Neural cell (in vitro differentiated cells): ENCODE results near the gene CBY1. TPM values are rescaled to one million over a fixed set of nuclear protein-coding genes. Genes with fewer than 3 reads are reported as not detected.

ENCODE experiments used
- H2AFZ ChIP-seq: fragments of 200-600, 300-800 bp; sonication (generic), shearing (Covaris generic); 2 replicates; pipeline ENCODE4 v1.6.0; 2014; ENCODE audit warnings: low read depth, mild to moderate bottlenecking, antibody characterized with exemption, low read length, moderate library complexity
- H3F3A ChIP-seq: fragments of 200-600 bp; shearing (Covaris generic); 2 replicates; pipeline ENCODE4 v1.6.1; 2016; ENCODE audit warnings: mild to moderate bottlenecking, moderate library complexity, mixed read lengths, antibody characterized with exemption, low read length; ENCODE audit not compliant: insufficient read depth, poor library complexity, severe bottlenecking
- H3K27ac ChIP-seq: fragments of 200-600, 300-800 bp; sonication (generic), shearing (Covaris generic); 2 replicates; pipeline ENCODE4 v1.5.1; 2014; ENCODE audit warnings: mild to moderate bottlenecking, low read length, moderate library complexity
- H3K27me3 ChIP-seq: fragments of 300-800, 200-600 bp; sonication (generic), shearing (Covaris generic); 2 replicates; pipeline ENCODE4 v1.6.0; 2014; ENCODE audit warnings: mild to moderate bottlenecking, low read depth, low read length, moderate library complexity; ENCODE audit not compliant: insufficient read depth
- H3K36me3 ChIP-seq: fragments of 300-800, 200-600 bp; sonication (generic), shearing (Covaris generic); 2 replicates; pipeline ENCODE4 v1.5.1; 2014; ENCODE audit warnings: mild to moderate bottlenecking, antibody characterized with exemption, low read length, moderate library complexity; ENCODE audit not compliant: insufficient read depth
- H3K4me2 ChIP-seq: fragments of 300-800, 200-600 bp; sonication (generic), shearing (Covaris generic); 2 replicates; pipeline ENCODE4 v1.6.0; 2014; ENCODE audit warnings: mild to moderate bottlenecking, low read length
- H3K4me3 ChIP-seq: fragments of 300-800, 200-600 bp; sonication (generic), shearing (Covaris generic); 2 replicates; pipeline ENCODE4 v1.5.1; 2014; ENCODE audit warnings: mild to moderate bottlenecking, low read length, moderate library complexity
- H3K79me2 ChIP-seq: fragments of 200-600 bp; shearing (Covaris generic); replicated peaks from 2 replicates; pipeline ENCODE4 v1.6.0; 2014; ENCODE audit warnings: mild to moderate bottlenecking, low read length, moderate library complexity; ENCODE audit not compliant: insufficient read depth
- H3K9ac ChIP-seq: fragments of 300-800, 200-600 bp; sonication (generic), shearing (Covaris generic); 2 replicates; pipeline ENCODE4 v1.6.1; 2016; ENCODE audit warnings: mild to moderate bottlenecking, low read length, mixed read lengths
- H3K9me2 ChIP-seq: fragments of 200-600 bp; shearing (Covaris generic); 2 replicates; pipeline ENCODE4 v1.6.1; 2016; ENCODE audit warnings: mild to moderate bottlenecking, low read length, mixed read lengths; ENCODE audit not compliant: insufficient read depth
- H3K9me3 ChIP-seq: fragments of 200-600, 300-800 bp; sonication (generic), shearing (Covaris generic); 2 replicates; pipeline ENCODE4 v1.6.1; 2016; ENCODE audit warnings: mild to moderate bottlenecking, mixed run types, low read length, moderate library complexity, mixed read lengths
- H4K20me1 ChIP-seq: fragments of 200-600 bp; shearing (Covaris generic); 2 replicates; pipeline ENCODE4 v1.6.1; 2016; ENCODE audit warnings: mild to moderate bottlenecking, mixed run types; ENCODE audit not compliant: insufficient read depth
- CTCF ChIP-seq: fragments of 450-650 bp; IDR thresholded peaks from 2 replicates; pipeline ENCODE4 v1.5.1; 2014; ENCODE audit warnings: antibody characterized with exemption, mild to moderate bottlenecking, moderate library complexity; ENCODE audit not compliant: poor library complexity, severe bottlenecking
- EP300 ChIP-seq: fragments of 450-650 bp; conservative IDR thresholded peaks from 2 replicates; pipeline ENCODE4 v1.6.1; 2014; ENCODE audit warnings: antibody characterized with exemption, mild to moderate bottlenecking, moderate library complexity; ENCODE audit not compliant: poor library complexity, severe bottlenecking
- EZH2 ChIP-seq: fragments of 200-600, 300-800 bp; shearing (Covaris generic), sonication (generic); IDR thresholded peaks from 2 replicates; pipeline ENCODE4 v1.6.1; 2014; ENCODE audit warnings: antibody characterized with exemption, low read length, borderline replicate concordance, mild to moderate bottlenecking; ENCODE audit not compliant: insufficient read depth, poor library complexity, severe bottlenecking
- MXI1 ChIP-seq: fragments of 450-650 bp; conservative IDR thresholded peaks from 2 replicates; pipeline ENCODE4 v1.6.1; 2014; ENCODE audit warnings: antibody characterized with exemption, mild to moderate bottlenecking; ENCODE audit not compliant: poor library complexity, severe bottlenecking
- POLR2AphosphoS5 ChIP-seq: IDR thresholded peaks from 2 replicates; pipeline ENCODE4 v1.6.1; 2012
- RAD21 ChIP-seq: fragments of 450-650 bp; conservative IDR thresholded peaks from 2 replicates; pipeline ENCODE4 v1.6.1; 2014; ENCODE audit warnings: antibody characterized with exemption, mild to moderate bottlenecking, moderate library complexity
- REST ChIP-seq: IDR thresholded peaks from 2 replicates; pipeline ENCODE4 v1.6.1; 2012; ENCODE audit warnings: borderline replicate concordance
- SMC3 ChIP-seq: fragments of 450-650 bp; conservative IDR thresholded peaks from 2 replicates; pipeline ENCODE4 v1.6.1; 2014; ENCODE audit warnings: antibody characterized with exemption, mild to moderate bottlenecking, moderate library complexity; ENCODE audit not compliant: poor library complexity
- TAF1 ChIP-seq: IDR thresholded peaks from 2 replicates; pipeline ENCODE4 v1.6.1; 2012; ENCODE audit warnings: low read depth
- polyA plus RNA-seq: library from polyadenylated mRNA; depleted of rRNA; stranded (reverse); fragments of >200 nt; gene quantifications from 2 replicates; pipeline ENCODE4 v1.2.3, GENCODE V29; 2014

CBY1 gene
- polyA plus RNA-seq, 1 donor from 2014 or later, result 51.4 TPM

- no peaks in the 10 kb centered on the region for H3K27me3 ChIP-seq
- H3K9ac ChIP-seq, result no peak overlapping the region
- H3K4me2 ChIP-seq, result no peak overlapping the region
- no peaks in the 10 kb centered on the region for H3K9me2 ChIP-seq
- no peaks in the 10 kb centered on the region for H3K9me3 ChIP-seq
- TF ChIP-seq EZH2 (no peak), CTCF (no peak), REST (no peak), SMC3 (no peak), RAD21 (no peak), MXI1 (no peak), TAF1 (no peak), EP300 (no peak), POLR2AphosphoS5 (no peak)
- no peaks in the 10 kb centered on the region for H4K20me1 ChIP-seq
- no peak overlapping the region for H3K27ac ChIP-seq
- peaks cover 16% of the 10 kb centered on the region for H3K79me2 ChIP-seq
- peaks cover under 1% of the 10 kb centered on the region for H3K36me3 ChIP-seq
- H2AFZ ChIP-seq, result no peak overlapping the region
- H3K4me3 ChIP-seq, result no peak overlapping the region
- H3F3A ChIP-seq, result no peaks in the 10 kb centered on the region
Measured at GRCh38 chr22:38652859-38653258, 3.6 kb upstream of the CBY1 start.

- Histone ChIP-seq H3F3A (no peaks in the 10 kb centered on the region), H2AFZ (no peak overlapping the region), H3K4me2 (no peak overlapping the region), H3K27me3 (no peaks in the 10 kb centered on the region), H4K20me1 (no peaks in the 10 kb centered on the region), H3K9me2 (no peaks in the 10 kb centered on the region), H3K9me3 (no peaks in the 10 kb centered on the region), H3K79me2 (peaks cover 19% of the 10 kb centered on the region), H3K9ac (no peak overlapping the region), H3K4me3 (no peak overlapping the region), H3K27ac (no peak overlapping the region), H3K36me3 (no peaks in the 10 kb centered on the region)
- TF ChIP-seq EP300 (no peak), SMC3 (no peak), MXI1 (no peak), EZH2 (no peak), REST (no peak), CTCF (no peak), RAD21 (no peak), POLR2AphosphoS5 (no peak), TAF1 (no peak)
Measured at GRCh38 chr22:38653741-38654140, 2.7 kb upstream of the CBY1 start.
